HepG2 (cell line): ENCODE measurements around the gene ZAR1L. TPM values are rescaled to one million over a fixed set of nuclear protein-coding genes. Genes with fewer than 3 reads are reported as not detected.

Experiments used
- CEBPG ChIP-seq: IDR thresholded peaks from 2 replicates; pipeline ENCODE4 v1.6.1; 2016
- E2F2 ChIP-seq: sonication (generic); formaldehyde crosslinking; IDR thresholded peaks from 2 replicates; pipeline ENCODE4 v1.4.0; 2020; ENCODE audit warnings: missing genetic modification reagents, borderline replicate concordance
- EEA1 ChIP-seq: sonication (generic); formaldehyde crosslinking; IDR thresholded peaks from 2 replicates; pipeline ENCODE4 v1.5.1; 2020; ENCODE audit warnings: mild to moderate bottlenecking, missing genetic modification reagents, borderline replicate concordance
- ELF4 ChIP-seq: sonication (generic); formaldehyde crosslinking; IDR thresholded peaks from 2 replicates; pipeline ENCODE4 v1.5.0; 2020; ENCODE audit warnings: missing genetic modification reagents, mild to moderate bottlenecking, moderate library complexity, borderline replicate concordance
- FOXC1 ChIP-seq: sonication (generic); formaldehyde crosslinking; IDR thresholded peaks from 2 replicates; pipeline ENCODE4 v1.8.0; 2022; ENCODE audit warnings: mild to moderate bottlenecking, missing genetic modification reagents, borderline replicate concordance
- GATA4 ChIP-seq: sonication (generic); IDR thresholded peaks from 2 replicates; pipeline ENCODE4 v1.6.1; 2016; ENCODE audit warnings: antibody characterized with exemption, low read depth, borderline replicate concordance
- HNRNPH1 ChIP-seq: fragments of 200-400 bp; formaldehyde crosslinking; optimal IDR thresholded peaks from 2 replicates; pipeline ENCODE3; 2017; ENCODE audit warnings: mild to moderate bottlenecking, low read depth, low read length
- JARID2 ChIP-seq: sonication (generic); formaldehyde crosslinking; IDR thresholded peaks from 2 replicates; pipeline ENCODE4 v1.8.1; 2023; ENCODE audit warnings: missing genetic modification reagents, inconsistent platforms; ENCODE audit not compliant: insufficient replicate concordance
- KLF9 ChIP-seq: IDR thresholded peaks from 2 replicates; pipeline ENCODE4 v1.6.1; 2016; ENCODE audit warnings: low read depth
- MTF1 ChIP-seq: sonication (generic); formaldehyde crosslinking; IDR thresholded peaks from 2 replicates; pipeline ENCODE4 v1.5.0; 2020; ENCODE audit warnings: missing genetic modification reagents
- NR2F6 ChIP-seq, 2 experiments: IDR thresholded peaks; 2 replicates each; pipeline ENCODE4 v1.6.1; 2016; ENCODE audit warnings: antibody characterized with exemption in 1 of 2, mild to moderate bottlenecking in 1 of 2
- POGK ChIP-seq: sonication (generic); formaldehyde crosslinking; conservative IDR thresholded peaks from 2 replicates; pipeline ENCODE4 v1.8.0; 2022; ENCODE audit warnings: mild to moderate bottlenecking, moderate library complexity, missing genetic modification reagents
- TOPORS ChIP-seq: sonication (generic); formaldehyde crosslinking; IDR thresholded peaks from 2 replicates; pipeline ENCODE4 v1.8.0; 2023; ENCODE audit warnings: mild to moderate bottlenecking, missing genetic modification reagents
- TRIM22 ChIP-seq: fragments of 450-650 bp; IDR thresholded peaks from 2 replicates; pipeline ENCODE4 v1.6.1; 2017
- ZC3H4 ChIP-seq: sonication (generic); formaldehyde crosslinking; IDR thresholded peaks from 2 replicates; pipeline ENCODE4 v1.4.0; 2020; ENCODE audit warnings: missing genetic modification reagents, borderline replicate concordance
- ZNF205 ChIP-seq: IDR thresholded peaks from 2 replicates; pipeline ENCODE4 v1.6.1; 2018; ENCODE audit warnings: missing biosample characterization, missing genetic modification reagents
- ZNF264 ChIP-seq: sonication (generic); formaldehyde crosslinking; IDR thresholded peaks from 2 replicates; pipeline ENCODE4 v1.4.0; 2020; ENCODE audit warnings: missing genetic modification reagents
- ZNF280B ChIP-seq: sonication (generic); formaldehyde crosslinking; IDR thresholded peaks from 2 replicates; pipeline ENCODE4 v1.5.0; 2020; ENCODE audit warnings: missing genetic modification reagents, mild to moderate bottlenecking, borderline replicate concordance
- ZNF331 ChIP-seq: sonication (generic); formaldehyde crosslinking; IDR thresholded peaks from 2 replicates; pipeline ENCODE4 v1.4.0; 2020; ENCODE audit warnings: missing genetic modification reagents
- ZNF430 ChIP-seq: sonication (generic); formaldehyde crosslinking; IDR thresholded peaks from 2 replicates; pipeline ENCODE4 v1.9.0; 2021; ENCODE audit warnings: mild to moderate bottlenecking, missing genetic modification reagents
- ZNF484 ChIP-seq: sonication (generic); formaldehyde crosslinking; IDR thresholded peaks from 2 replicates; pipeline ENCODE4 v1.5.1; 2020; ENCODE audit warnings: mild to moderate bottlenecking, low read depth, missing genetic modification reagents, borderline replicate concordance
- ZNF556 ChIP-seq: sonication (generic); formaldehyde crosslinking; IDR thresholded peaks from 2 replicates; pipeline ENCODE4 v1.4.0; 2020; ENCODE audit warnings: mild to moderate bottlenecking, missing genetic modification reagents, borderline replicate concordance
- ZNF558 ChIP-seq: sonication (generic); formaldehyde crosslinking; IDR thresholded peaks from 2 replicates; pipeline ENCODE4 v1.9.0; 2022; ENCODE audit warnings: mild to moderate bottlenecking, missing genetic modification reagents, borderline replicate concordance
- polyA plus RNA-seq, 8 experiments: library from polyadenylated mRNA; depleted of rRNA in 3 of 8; stranded (reverse) in 7 of 8; unstranded in 1 of 8; fragments of >200 nt; fragmentation: Illumina TruSeq in 4 of 8; extraction: Trizol in 4 of 8; gene quantifications; 2 replicates each; pipeline versions ENCODE4 v1.2.1 to v1.2.3, GENCODE V29; 2011 to 2016; ENCODE audit warnings: low read depth in 4 of 8, missing spikeins in 1 of 8, mixed read lengths in 1 of 8; ENCODE audit not compliant: insufficient read depth in 1 of 8
- total RNA-seq, 5 experiments: library from RNA; depleted of rRNA; stranded (reverse); fragments of >200 nt; fragmentation: Illumina TruSeq; extraction: Trizol; gene quantifications; 2 replicates each; pipeline ENCODE4 v1.2.3, GENCODE V29; 2016; ENCODE audit warnings: low read depth in 1 of 5

The ZAR1L gene
- total and polyA plus RNA-seq, 2 of the 13 experiments (the other 11 are each of a cell fraction or from before 2014, with no cell fraction given): 0.09 TPM; not detected in 1

GRCh38 chr13:32315238-32316027 is at the start of gene ZAR1L, which contains the start of gene BRCA2 (continued):
- TF ChIP-seq TOPORS (CRISPR knock-in tag) (peak; percentile 66; the same call in 1 of the 2 replicates), ZNF331 (no peak; the same call in 1 of the 2 replicates), NR2F6 (IDR thresholded peaks at IDR 0.05) (no peak), NR2F6 (CRISPR knock-in tag; IDR thresholded peaks at IDR 0.05) (peak; percentile 51), HNRNPH1 (no peak), TRIM22 (no peak), E2F2 (CRISPR knock-in tag) (no peak; the same call in 1 of the 2 replicates), CEBPG (CRISPR knock-in tag) (no peak; the same call in 1 of the 2 replicates), ZNF558 (CRISPR knock-in tag) (no peak; the same call in 1 of the 2 replicates), GATA4 (no peak), ZNF205 (CRISPR knock-in tag) (0 out of 2 replicates have a peak, but pooled peaks have one; percentile 51), FOXC1 (CRISPR knock-in tag) (peak; percentile 23; the same call in 1 of the 2 replicates), ZNF280B (peak; percentile 89), ZC3H4 (CRISPR knock-in tag) (peak; percentile 5; the same call in 1 of the 2 replicates), KLF9 (CRISPR knock-in tag) (no peak), POGK (CRISPR knock-in tag) (peak; percentile 80), ZNF484 (CRISPR knock-in tag) (no peak), EEA1 (CRISPR knock-in tag) (no peak), ZNF264 (CRISPR knock-in tag) (peak; percentile 51; the same call in 1 of the 2 replicates), MTF1 (CRISPR knock-in tag) (no peak), ELF4 (peak; percentile 98), ZNF556 (CRISPR knock-in tag) (no peak), JARID2 (CRISPR knock-in tag) (no peak), ZNF430 (CRISPR knock-in tag) (no peak)
